T-helper 2 cell treated with Interferon-gamma antibody and Interleukin-4, amounts not matched to agents 100 ng/mL and 5 ng/mL, for 36 hours (primary cell): ENCODE data around the gene LDLRAD1. TPM values are rescaled to one million over a fixed set of nuclear protein-coding genes. Genes with fewer than 3 reads are reported as not detected.
"Not testable (repeated sequence)": the region's sequence is repeated elsewhere in the genome, so short reads cannot be mapped to it uniquely, and the experiment has no call there.

Experiments
- intact Hi-C: fragments of 100-400 bp; cut with micrococcal nuclease; formaldehyde crosslinking; loops from one replicate; pipeline ENCODE4 v1.15.1; 2023
- total RNA-seq: library from RNA; stranded (reverse); gene quantifications from 2 replicates; pipeline ENCODE4 v1.2.3, GENCODE V29; 2022

Gene LDLRAD1
- total RNA-seq, 1 donor from 2014 or later, result not detected

GRCh38 chr1:54018635-54019034 is 649 bp upstream of the LDLRAD1 start:
- intact Hi-C loops, result no loop called here

GRCh38 chr1:54016343-54017282 is 1.4 kb downstream of the LDLRAD1 start:
- intact Hi-C loops, result no loop called here

- intact Hi-C loops, result no loop called here
Measured at GRCh38 chr1:54014009-54014629, 3.9 kb downstream of the LDLRAD1 start.

- intact Hi-C loops, result no loop called here
Measured at GRCh38 chr1:54013393-54014008, 4.5 kb downstream of the LDLRAD1 start.

GRCh38 chr1:54012863-54013262 is 5.1 kb downstream of the LDLRAD1 start:
- intact Hi-C loops, result no loop called here

- intact Hi-C loops, result no loop called here
Measured at GRCh38 chr1:54012008-54012325, 6.0 kb downstream of the LDLRAD1 start.

GRCh38 chr1:54011316-54012007 is 6.5 kb downstream of the LDLRAD1 start:
- intact Hi-C loops, result no loop called here

- intact Hi-C loops, result no loop called here
Measured at GRCh38 chr1:54010415-54011117, 7.4 kb downstream of the LDLRAD1 start.

- intact Hi-C loops, result no loop called here
Measured at GRCh38 chr1:54009406-54009805, 8.6 kb downstream of the LDLRAD1 start.

GRCh38 chr1:54008876-54009275 is 9.1 kb downstream of the LDLRAD1 start:
- intact Hi-C loops, result no loop called here

GRCh38 chr1:54007613-54008012 is 10.4 kb downstream of the LDLRAD1 start:
- intact Hi-C loops, result no loop called here

- intact Hi-C loops, result no loop called here
Measured at GRCh38 chr1:54006508-54006907, 11.5 kb downstream of the LDLRAD1 start.

GRCh38 chr1:54004481-54005049 is 13.4 kb downstream of the LDLRAD1 start:
- intact Hi-C loops, result no loop called here

- intact Hi-C loops, result not testable (repeated sequence)
Measured at GRCh38 chr1:54003750-54004480, 14.1 kb downstream of the LDLRAD1 start.

- intact Hi-C loops, result no loop called here
Measured at GRCh38 chr1:54003249-54003646, 14.7 kb downstream of the LDLRAD1 start.

GRCh38 chr1:54002544-54003248 is 15.3 kb downstream of the LDLRAD1 start:
- intact Hi-C loops, result no loop called here

GRCh38 chr1:54001591-54001990 is 16.4 kb downstream of the LDLRAD1 start:
- intact Hi-C loops, result no loop called here

GRCh38 chr1:53999920-54000319 is 18.1 kb downstream of the LDLRAD1 start:
- intact Hi-C loops, result no loop called here

GRCh38 chr1:53998223-53998622 is 19.8 kb downstream of the LDLRAD1 start:
- intact Hi-C loops, result no loop called here
